A673 (cell line): ENCODE results near the gene SVBP.

Source experiments
- EZH2 ChIP-seq: fragments of 200-600 bp; sonication (generic); IDR thresholded peaks from 2 replicates; pipeline ENCODE4 v1.6.1; 2017; ENCODE audit warnings: borderline replicate concordance, low read depth, mild to moderate bottlenecking, mixed read lengths, antibody characterized with exemption, low read length; ENCODE audit not compliant: poor library complexity, severe bottlenecking
- TF ChIP-seq, protein P1 (sequence below): fragments of 300-800, 200-600 bp; sonication (generic); conservative IDR thresholded peaks from 2 replicates; pipeline ENCODE4 v1.5.1; 2017; ENCODE audit warnings: low read depth, mild to moderate bottlenecking, antibody characterized with exemption, low read length, moderate library complexity, mixed read lengths

DNA sequence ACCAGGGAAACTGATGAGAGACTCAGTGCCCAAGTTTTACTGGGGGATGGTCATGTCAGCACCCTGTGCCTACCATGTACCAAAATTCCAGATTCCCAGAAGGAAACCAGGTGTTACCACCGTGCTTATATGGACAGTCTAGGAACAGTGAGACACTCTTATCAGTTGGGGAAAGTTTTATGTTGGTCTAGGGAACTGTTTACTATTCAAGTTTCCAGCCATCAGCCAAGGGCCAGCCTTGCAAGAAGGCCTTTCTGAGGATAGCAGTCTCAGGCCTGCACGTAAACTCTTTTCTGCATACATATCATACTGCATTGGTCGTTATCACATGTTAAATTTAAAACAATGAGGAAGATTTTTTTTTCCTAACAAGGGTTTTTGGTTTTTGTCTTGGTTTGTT lies 19.8 kb downstream of the SVBP start:
- TF ChIP-seq, protein P1, sequence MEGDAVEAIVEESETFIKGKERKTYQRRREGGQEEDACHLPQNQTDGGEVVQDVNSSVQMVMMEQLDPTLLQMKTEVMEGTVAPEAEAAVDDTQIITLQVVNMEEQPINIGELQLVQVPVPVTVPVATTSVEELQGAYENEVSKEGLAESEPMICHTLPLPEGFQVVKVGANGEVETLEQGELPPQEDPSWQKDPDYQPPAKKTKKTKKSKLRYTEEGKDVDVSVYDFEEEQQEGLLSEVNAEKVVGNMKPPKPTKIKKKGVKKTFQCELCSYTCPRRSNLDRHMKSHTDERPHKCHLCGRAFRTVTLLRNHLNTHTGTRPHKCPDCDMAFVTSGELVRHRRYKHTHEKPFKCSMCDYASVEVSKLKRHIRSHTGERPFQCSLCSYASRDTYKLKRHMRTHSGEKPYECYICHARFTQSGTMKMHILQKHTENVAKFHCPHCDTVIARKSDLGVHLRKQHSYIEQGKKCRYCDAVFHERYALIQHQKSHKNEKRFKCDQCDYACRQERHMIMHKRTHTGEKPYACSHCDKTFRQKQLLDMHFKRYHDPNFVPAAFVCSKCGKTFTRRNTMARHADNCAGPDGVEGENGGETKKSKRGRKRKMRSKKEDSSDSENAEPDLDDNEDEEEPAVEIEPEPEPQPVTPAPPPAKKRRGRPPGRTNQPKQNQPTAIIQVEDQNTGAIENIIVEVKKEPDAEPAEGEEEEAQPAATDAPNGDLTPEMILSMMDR: no peak
- TF ChIP-seq EZH2: no peak
